ENCODE measurements around the gene ATXN1.

GRCh38 chr6:16370943-16371342, 390.3 kb downstream of the ATXN1 start:
- no peak for TF ChIP-seq CTCF (IDR thresholded peaks at IDR 0.05; ENCODE audit: insufficient read depth, low read length, poor library complexity, severe bottlenecking)
- no peak for TF ChIP-seq EZH2phosphoT487 (conservative IDR thresholded peaks at IDR 0.05; ENCODE audit: low read length)
